HCT116 (cell line): ENCODE measurements around the gene NFIA. TPM values are rescaled to one million over a fixed set of nuclear protein-coding genes. Genes with fewer than 3 reads are reported as not detected.

Source experiments
- ATAC-seq: fragments of 200-7000 bp; cut with Tn5 transposase; 2 replicates; pipeline ENCODE4 v1.9.1; 2020; ENCODE audit warnings: mild to moderate bottlenecking, moderate library complexity
- BruUV-seq: library from RNA; stranded (reverse); fragments of 400-500 nt; replicated peaks from 2 replicates; lab custom pipeline; 2021; lab: Mats Ljungman, UMichigan
- CTCF ChIA-PET: fragments of 300-600 bp; sonication (Branson Sonifier 250); formaldehyde crosslinking; loops from one replicate; lab custom pipeline; 2021; ENCODE audit warnings: antibody characterized with exemption; lab: Charles Lee
- POLR2A ChIA-PET: fragments of 300-600, 350-600 bp; sonication (Branson Sonifier 250); formaldehyde crosslinking; loops from one replicate; lab custom pipeline; 2021; ENCODE audit warnings: antibody characterized with exemption; lab: Charles Lee
- RAD21 ChIA-PET, 2 experiments: fragments of 300-600 bp; sonication (Branson Sonifier 250); formaldehyde crosslinking; loops; one replicate each; lab custom pipeline; 2023; ENCODE audit warnings: low total read pairs in 2 of 2; ENCODE audit not compliant: uncharacterized antibody in 2 of 2, unreplicated experiment in 2 of 2, low non-redundant PET in 1 of 2; lab: Charles Lee
- DNase-seq: peaks from one replicate; pipeline ENCODE4 v3.0.0-alpha.2; 2010; ENCODE audit warnings: low read depth, low spot score
- H2AFZ ChIP-seq: fragments of 200-600 bp; shearing (Covaris generic), sonication (generic); 2 replicates; pipeline ENCODE4 v1.6.1; 2017; ENCODE audit warnings: low read depth, mixed run types, mixed read lengths, antibody characterized with exemption, low read length; ENCODE audit not compliant: poor library complexity, severe bottlenecking
- H3K27ac ChIP-seq: 2 replicates; pipeline ENCODE4 v1.5.1; 2012; ENCODE audit warnings: low read depth, low read length
- H3K27me3 ChIP-seq: fragments of 200-600 bp; sonication (generic); 2 replicates; pipeline ENCODE4 v1.6.1; 2016; ENCODE audit warnings: mixed run types, low read length, mixed read lengths; ENCODE audit not compliant: insufficient read depth
- H3K36me3 ChIP-seq, 2 experiments: fragments of 200-500 bp in 1 of 2; fragments of 200-600 bp in 1 of 2; sonication (Bioruptor generic) in 1 of 2; sonication (generic) in 1 of 2; 2 replicates each; pipeline versions ENCODE4 v1.5.1 to v1.6.1; 2014 to 2016; ENCODE audit warnings: low read length in 2 of 2, inconsistent platforms in 1 of 2, mixed read lengths in 1 of 2, mixed run types in 1 of 2; ENCODE audit not compliant: insufficient read depth in 2 of 2, control insufficient read depth in 1 of 2
- H3K4me1 ChIP-seq, 2 experiments: fragments of 200-600 bp in 1 of 2; sonication (generic) in 1 of 2; 2 replicates each; pipeline versions ENCODE4 v1.5.1 to v1.6.1; 2012 to 2017; ENCODE audit warnings: low read length in 2 of 2, inconsistent platforms in 1 of 2, mild to moderate bottlenecking in 1 of 2, mixed read lengths in 1 of 2, mixed run types in 1 of 2, moderate library complexity in 1 of 2; ENCODE audit not compliant: insufficient read depth in 2 of 2, control insufficient read depth in 1 of 2
- H3K4me2 ChIP-seq: fragments of 200-600 bp; sonication (generic); 2 replicates; pipeline ENCODE4 v1.6.1; 2017; ENCODE audit warnings: mixed run types, low read length, mixed read lengths
- H3K4me3 ChIP-seq, 2 experiments: fragments of 200-600 bp in 1 of 2; sonication (generic) in 1 of 2; replicated peaks in 1 of 2; 2 replicates each; pipeline ENCODE4 v1.5.1; 2011 to 2016; ENCODE audit warnings: low read length in 2 of 2, control low read depth in 1 of 2, low read depth in 1 of 2, mild to moderate bottlenecking in 1 of 2, mixed read lengths in 1 of 2, mixed run types in 1 of 2
- H3K79me2 ChIP-seq: fragments of 200-600 bp; sonication (generic); 2 replicates; pipeline ENCODE4 v1.6.1; 2017; ENCODE audit warnings: mild to moderate bottlenecking, mixed run types, low read length, moderate library complexity, mixed read lengths; ENCODE audit not compliant: insufficient read depth
- H3K9ac ChIP-seq: fragments of 200-600 bp; sonication (generic); 2 replicates; pipeline ENCODE4 v1.6.1; 2016; ENCODE audit warnings: low read length, mixed read lengths
- H3K9me2 ChIP-seq: fragments of 200-600 bp; sonication (generic), shearing (Covaris generic); 2 replicates; pipeline ENCODE4 v1.6.1; 2017; ENCODE audit warnings: mixed run types, mild to moderate bottlenecking, moderate library complexity; ENCODE audit not compliant: insufficient read depth
- H3K9me3 ChIP-seq, 2 experiments: fragments of 200-500 bp in 1 of 2; fragments of 200-600 bp in 1 of 2; sonication (Bioruptor generic) in 1 of 2; sonication (generic) in 1 of 2; 2 replicates each; pipeline ENCODE4 v1.6.1; 2014 to 2017; ENCODE audit warnings: low read length in 2 of 2, mixed read lengths in 2 of 2, inconsistent platforms in 1 of 2, low read depth in 1 of 2, mild to moderate bottlenecking in 1 of 2, mixed run types in 1 of 2, moderate library complexity in 1 of 2; ENCODE audit not compliant: control insufficient read depth in 1 of 2, insufficient read depth in 1 of 2
- H4K20me1 ChIP-seq: fragments of 200-600 bp; sonication (generic), shearing (Covaris generic); 2 replicates; pipeline ENCODE4 v1.6.1; 2017; ENCODE audit warnings: mixed run types, mild to moderate bottlenecking, moderate library complexity; ENCODE audit not compliant: insufficient read depth
- ELF1 ChIP-seq: IDR thresholded peaks from 2 replicates; pipeline ENCODE4 v1.6.1; 2012; ENCODE audit warnings: low read depth, borderline replicate concordance
- JUND ChIP-seq: IDR thresholded peaks from 2 replicates; pipeline ENCODE4 v1.6.1; 2012
- TCF7L2 ChIP-seq: IDR thresholded peaks from 2 replicates; pipeline ENCODE4 v1.7.0; 2011; ENCODE audit warnings: borderline replicate concordance, inconsistent platforms; ENCODE audit not compliant: insufficient read depth, insufficient read length; ENCODE audit errors: extremely low read depth
- intact Hi-C: fragments of 100-400 bp; cut with micrococcal nuclease; formaldehyde crosslinking; loops from 2 replicates; pipeline ENCODE4 v1.10.0; 2022
- total RNA-seq: library from RNA; stranded (reverse); gene quantifications from one replicate; pipeline ENCODE4 v1.2.1, GENCODE V29; 2021; ENCODE audit not compliant: unreplicated experiment
- TF ChIP-seq, protein P1 (sequence below): IDR thresholded peaks from 2 replicates; pipeline ENCODE4 v1.6.1; 2012

The NFIA gene
- total RNA-seq, 1 experiment from 2014 or later, result 17.2 TPM

DNA sequence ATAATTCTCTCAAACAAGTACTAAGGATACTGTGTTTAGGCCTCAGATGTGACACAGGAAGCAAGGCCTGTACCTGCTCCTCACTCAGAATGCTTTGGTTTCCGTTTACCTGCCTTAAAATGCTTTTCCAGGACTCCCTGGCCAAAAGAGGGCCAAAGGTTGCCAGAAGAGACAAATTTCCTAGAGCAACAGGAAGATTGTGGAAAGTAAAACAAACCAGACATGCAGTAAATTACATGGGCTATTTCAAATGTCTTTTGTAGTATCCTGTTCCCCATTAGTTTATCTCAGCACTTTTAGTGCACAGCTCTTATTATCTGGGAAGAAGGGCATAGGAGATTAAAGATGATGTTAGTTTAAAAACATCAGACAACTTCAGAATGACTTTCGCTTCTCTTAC lies 280.0 kb downstream of the NFIA start:
- Histone ChIP-seq H3K27me3 (no peaks in the 10 kb centered on the region), H2AFZ (no peak overlapping the region), H4K20me1 (no peaks in the 10 kb centered on the region), H3K4me3 (no peak overlapping the region), H3K4me2 (no peak overlapping the region), H3K4me1 (no peaks in the 10 kb centered on the region), H3K27ac (no peak overlapping the region), H3K36me3 (no peaks in the 10 kb centered on the region), H3K79me2 (no peaks in the 10 kb centered on the region), H3K9ac (no peak overlapping the region), H3K9me2 (no peaks in the 10 kb centered on the region), H3K9me3 (no peaks in the 10 kb centered on the region)
- ChIA-PET CTCF (no interaction called here), POLR2A (no interaction called here), RAD21 (no interaction called here)
- TF ChIP-seq, protein P1, sequence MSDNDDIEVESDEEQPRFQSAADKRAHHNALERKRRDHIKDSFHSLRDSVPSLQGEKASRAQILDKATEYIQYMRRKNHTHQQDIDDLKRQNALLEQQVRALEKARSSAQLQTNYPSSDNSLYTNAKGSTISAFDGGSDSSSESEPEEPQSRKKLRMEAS, result no peak
- TF ChIP-seq JUND (no peak), ELF1 (no peak)
- intact Hi-C loops, result no loop called here
- ATAC-seq (no peak), DNase-seq (no peak)
- no TSS peak for BruUV-seq

DNA sequence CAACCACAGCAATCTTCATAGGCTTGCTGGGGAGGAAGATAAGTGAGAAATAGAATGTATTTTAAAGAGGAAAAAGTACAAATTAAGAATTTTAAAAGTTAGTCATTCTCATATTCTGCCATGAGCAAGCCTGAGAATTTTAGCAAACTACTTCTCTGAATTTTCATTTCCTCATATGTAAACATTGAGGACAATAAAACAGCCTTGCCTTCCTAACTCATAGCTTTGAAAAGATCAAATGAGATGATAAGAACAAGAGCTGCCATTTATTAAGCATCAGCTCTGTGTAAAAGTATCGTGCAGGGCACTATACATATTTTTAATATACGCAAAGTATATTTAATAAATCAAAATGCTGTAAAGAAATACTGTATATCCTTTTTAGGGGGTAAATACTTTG lies 286.0 kb downstream of the NFIA start:
- H3K79me2 ChIP-seq, result no peaks in the 10 kb centered on the region
- no peaks in the 10 kb centered on the region for H3K9me2 ChIP-seq
- DNase-seq, result no peak
- H3K27ac ChIP-seq, result no peak overlapping the region
- no peak overlapping the region for H3K4me3 ChIP-seq
- no peak for ATAC-seq
- H3K36me3 ChIP-seq, result no peaks in the 10 kb centered on the region
- ChIA-PET RAD21 (no interaction called here), CTCF (no interaction called here), POLR2A (no interaction called here)
- intact Hi-C loops, result no loop called here
- no peak overlapping the region for H3K4me2 ChIP-seq
- H3K9me3 ChIP-seq, result no peaks in the 10 kb centered on the region
- BruUV-seq, result no TSS peak
- H3K9ac ChIP-seq, result no peak overlapping the region
- TF ChIP-seq TCF7L2, result no peak
- no peaks in the 10 kb centered on the region for H4K20me1 ChIP-seq
- no peak overlapping the region for H2AFZ ChIP-seq
- H3K27me3 ChIP-seq, result no peaks in the 10 kb centered on the region
- H3K4me1 ChIP-seq, result no peaks in the 10 kb centered on the region
